Hepatocyte (in vitro differentiated cells): ENCODE measurements around the gene SHISAL1. TPM values are rescaled to one million over a fixed set of nuclear protein-coding genes. Genes with fewer than 3 reads are reported as not detected.

Experiments used
- DNase-seq: peaks from one replicate; pipeline ENCODE4 v3.0.0-alpha.2; 2016; ENCODE audit warnings: low spot score
- H2AFZ ChIP-seq: fragments of 200-600 bp; sonication (generic); 2 replicates; pipeline ENCODE4 v1.6.0; 2016; ENCODE audit warnings: antibody characterized with exemption, mild to moderate bottlenecking
- H3K27ac ChIP-seq: fragments of 200-600 bp; sonication (generic); 2 replicates; pipeline ENCODE4 v1.5.1; 2016; ENCODE audit warnings: mild to moderate bottlenecking
- H3K27me3 ChIP-seq: fragments of 200-600 bp; sonication (generic); 2 replicates; pipeline ENCODE4 v1.6.1; 2016
- H3K36me3 ChIP-seq: fragments of 200-600 bp; sonication (generic); replicated peaks from 2 replicates; pipeline ENCODE4 v1.5.1; 2016; ENCODE audit warnings: low read depth; ENCODE audit not compliant: insufficient read depth
- H3K4me1 ChIP-seq: fragments of 200-600 bp; sonication (generic); 2 replicates; pipeline ENCODE4 v1.5.1; 2016; ENCODE audit warnings: mild to moderate bottlenecking, moderate library complexity; ENCODE audit not compliant: insufficient read depth
- H3K4me2 ChIP-seq: fragments of 200-600 bp; sonication (generic); 2 replicates; pipeline ENCODE4 v1.6.0; 2016
- H3K4me3 ChIP-seq: fragments of 200-600 bp; sonication (generic); 2 replicates; pipeline ENCODE4 v1.5.1; 2016; ENCODE audit warnings: mild to moderate bottlenecking
- H3K79me2 ChIP-seq: fragments of 200-600 bp; sonication (generic); 2 replicates; pipeline ENCODE4 v1.6.0; 2017; ENCODE audit warnings: mild to moderate bottlenecking
- H3K9me2 ChIP-seq: fragments of 200-600 bp; sonication (generic); replicated peaks from 2 replicates; pipeline ENCODE4 v1.6.0; 2017; ENCODE audit warnings: mild to moderate bottlenecking; ENCODE audit not compliant: insufficient read depth
- H3K9me3 ChIP-seq: fragments of 200-600 bp; sonication (generic); 2 replicates; pipeline ENCODE4 v1.5.1; 2016; ENCODE audit warnings: low read depth, mild to moderate bottlenecking
- H4K20me1 ChIP-seq: fragments of 200-600 bp; sonication (generic); 2 replicates; pipeline ENCODE4 v1.6.0; 2016; ENCODE audit warnings: mild to moderate bottlenecking; ENCODE audit not compliant: insufficient read depth, poor library complexity, severe bottlenecking
- EZH2 ChIP-seq: fragments of 200-600 bp; sonication (generic); IDR thresholded peaks from 2 replicates; pipeline ENCODE4 v1.6.1; 2016; ENCODE audit warnings: antibody characterized with exemption, mild to moderate bottlenecking, borderline replicate concordance
- EZH2phosphoT487 ChIP-seq: fragments of 200-600 bp; sonication (generic); IDR thresholded peaks from one replicate; pipeline ENCODE4 v1.6.1; 2018; ENCODE audit warnings: antibody characterized with exemption, mild to moderate bottlenecking, low read depth, moderate library complexity; ENCODE audit not compliant: unreplicated experiment, severe bottlenecking
- WGBS: methylation state at CpG from one replicate; pipeline ENCODE4 v1.1.6; 2016; ENCODE audit warnings: low lambda C conversion rate; ENCODE audit errors: missing lambda C conversion rate; 5-methylcytosine and 5-hydroxymethylcytosine counted together
- polyA plus RNA-seq: library from polyadenylated mRNA; unstranded; fragments of >200 nt; fragmentation: Nextera tagmentation; extraction: Ambion mirVana; gene quantifications from 2 replicates; pipeline ENCODE4 v1.2.1, GENCODE V29; 2016
- total RNA-seq: library from RNA; depleted of rRNA; stranded (reverse); fragments of >200 nt; gene quantifications from 2 replicates; pipeline ENCODE4 v1.2.3, GENCODE V29; 2014
- TF ChIP-seq, protein P1 (sequence below): fragments of 200-600 bp; sonication (generic); IDR thresholded peaks from 2 replicates; pipeline ENCODE4 v1.5.1; 2016; ENCODE audit warnings: antibody characterized with exemption, mild to moderate bottlenecking; ENCODE audit not compliant: poor library complexity

The SHISAL1 gene
- total RNA-seq (1.8 and 2.4 TPM in 2 replicates), polyA plus RNA-seq (0.36 and 0.66 TPM in 2 replicates)

GRCh38 chr22:44312766-44313165, at the start of gene SHISAL1:
TSS of gene SHISAL1 (minus strand) at chr22:44312951. CDS start at chr22:44300945, 12,006 bp downstream.
- no peak within 1 kb of the TSS for H2AFZ ChIP-seq
- H3K9me2 ChIP-seq = no peaks in the 10 kb centered on the region
- H3K4me3 ChIP-seq = no peak within 1 kb of the TSS
- no peaks in the 10 kb centered on the region for H3K79me2 ChIP-seq
- DNase-seq = no peak
- H3K27ac ChIP-seq = no peak within 1 kb of the TSS
- no peaks in the 10 kb centered on the region for H4K20me1 ChIP-seq
- H3K4me1 ChIP-seq = no peaks in the 10 kb centered on the region
- no peaks in the 10 kb centered on the region for H3K9me3 ChIP-seq
- no peak within 1 kb of the TSS for H3K4me2 ChIP-seq
- H3K27me3 ChIP-seq = no peaks in the 10 kb centered on the region
- 85% methylated on average over 12 of the region's 12 CpGs for WGBS
- no peaks in the 10 kb centered on the region for H3K36me3 ChIP-seq
- TF ChIP-seq, protein P1, sequence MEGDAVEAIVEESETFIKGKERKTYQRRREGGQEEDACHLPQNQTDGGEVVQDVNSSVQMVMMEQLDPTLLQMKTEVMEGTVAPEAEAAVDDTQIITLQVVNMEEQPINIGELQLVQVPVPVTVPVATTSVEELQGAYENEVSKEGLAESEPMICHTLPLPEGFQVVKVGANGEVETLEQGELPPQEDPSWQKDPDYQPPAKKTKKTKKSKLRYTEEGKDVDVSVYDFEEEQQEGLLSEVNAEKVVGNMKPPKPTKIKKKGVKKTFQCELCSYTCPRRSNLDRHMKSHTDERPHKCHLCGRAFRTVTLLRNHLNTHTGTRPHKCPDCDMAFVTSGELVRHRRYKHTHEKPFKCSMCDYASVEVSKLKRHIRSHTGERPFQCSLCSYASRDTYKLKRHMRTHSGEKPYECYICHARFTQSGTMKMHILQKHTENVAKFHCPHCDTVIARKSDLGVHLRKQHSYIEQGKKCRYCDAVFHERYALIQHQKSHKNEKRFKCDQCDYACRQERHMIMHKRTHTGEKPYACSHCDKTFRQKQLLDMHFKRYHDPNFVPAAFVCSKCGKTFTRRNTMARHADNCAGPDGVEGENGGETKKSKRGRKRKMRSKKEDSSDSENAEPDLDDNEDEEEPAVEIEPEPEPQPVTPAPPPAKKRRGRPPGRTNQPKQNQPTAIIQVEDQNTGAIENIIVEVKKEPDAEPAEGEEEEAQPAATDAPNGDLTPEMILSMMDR = no peak
- no peak for TF ChIP-seq EZH2phosphoT487
- no peak for TF ChIP-seq EZH2

DNA sequence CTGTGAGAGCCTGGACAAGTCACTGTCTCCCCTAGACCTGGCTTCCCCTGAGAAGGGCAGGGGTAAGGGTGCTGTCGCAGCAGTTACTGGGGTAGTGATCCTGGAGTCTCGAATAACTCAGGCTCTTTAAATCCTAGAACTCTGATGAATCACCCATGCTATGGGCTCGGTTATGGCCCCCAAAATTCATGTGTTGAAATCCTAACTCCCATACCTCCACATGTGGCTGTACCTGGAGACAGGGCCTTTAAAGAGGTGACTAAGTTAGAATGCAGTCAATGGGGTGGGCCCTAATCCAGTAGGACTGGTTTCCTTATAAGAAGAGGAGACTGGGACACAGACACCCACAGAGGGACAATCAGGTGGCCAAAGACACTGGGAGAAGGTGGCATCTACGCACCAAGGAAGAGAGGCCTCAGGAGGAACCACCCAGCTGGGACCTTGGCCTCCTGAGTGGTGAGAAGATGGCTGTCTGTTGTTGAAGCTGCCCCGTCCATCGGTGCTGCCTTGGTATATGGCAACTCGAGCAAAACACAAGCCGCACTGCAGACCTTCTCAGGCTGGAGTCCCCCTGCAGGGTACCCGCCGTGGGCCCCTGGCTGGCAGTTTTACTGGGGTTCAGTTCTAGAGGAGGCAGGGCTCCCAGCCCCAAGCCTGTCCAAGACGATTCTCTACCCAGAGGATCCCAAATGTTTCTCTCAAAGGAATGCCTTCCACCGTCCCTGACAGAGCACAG, 48.8 kb upstream of the SHISAL1 start:
- no peak for DNase-seq
- Histone ChIP-seq H3K4me1 (peaks cover 7% of the 10 kb centered on the region), H3K27ac (no peak overlapping the region), H4K20me1 (no peaks in the 10 kb centered on the region), H2AFZ (no peak overlapping the region), H3K79me2 (no peaks in the 10 kb centered on the region), H3K27me3 (no peaks in the 10 kb centered on the region), H3K36me3 (no peaks in the 10 kb centered on the region), H3K9me2 (no peaks in the 10 kb centered on the region), H3K4me3 (no peak overlapping the region), H3K9me3 (no peaks in the 10 kb centered on the region), H3K4me2 (no peak overlapping the region)
- TF ChIP-seq, protein P1 = no peak
- TF ChIP-seq EZH2 (no peak), EZH2phosphoT487 (no peak)
- WGBS = 93% methylated on average over 12 of the region's 12 CpGs

GRCh38 chr22:44360668-44361381, 48.1 kb upstream of the SHISAL1 start:
- H2AFZ ChIP-seq = no peak overlapping the region
- no peak overlapping the region for H3K4me3 ChIP-seq
- no peaks in the 10 kb centered on the region for H4K20me1 ChIP-seq
- no peaks in the 10 kb centered on the region for H3K9me3 ChIP-seq
- no peaks in the 10 kb centered on the region for H3K79me2 ChIP-seq
- DNase-seq = peak; percentile 45
- H3K4me2 ChIP-seq = no peak overlapping the region
- H3K27ac ChIP-seq = no peak overlapping the region
- no peaks in the 10 kb centered on the region for H3K9me2 ChIP-seq
- H3K4me1 ChIP-seq = peaks cover 7% of the 10 kb centered on the region
- TF ChIP-seq, protein P1 = no peak
- 78% methylated on average over 25 of the region's 25 CpGs for WGBS
- no peaks in the 10 kb centered on the region for H3K36me3 ChIP-seq
- no peaks in the 10 kb centered on the region for H3K27me3 ChIP-seq
